Vagina (tissue), 2 donors: ENCODE data around the gene PPARD. TPM values are rescaled to one million over a fixed set of nuclear protein-coding genes. Genes with fewer than 3 reads are reported as not detected.

Experiments
- DNase-seq, 2 donors: peaks; one replicate each; pipeline ENCODE4 v3.0.0-alpha.2; 2017; ENCODE audit errors: extremely low spot score in 2 of 2
- H3K27ac ChIP-seq: fragments of 200-600 bp; sonication (generic); one replicate; pipeline ENCODE4 v1.5.1; 2019
- H3K27me3 ChIP-seq: fragments of 200-600 bp; sonication (generic); one replicate; pipeline ENCODE4 v1.5.1; 2019
- H3K36me3 ChIP-seq, 2 donors: fragments of 200-600 bp; sonication (generic); one replicate each; pipeline ENCODE4 v1.5.1; 2017 to 2019
- H3K4me1 ChIP-seq: fragments of 200-600 bp; sonication (generic); one replicate; pipeline ENCODE4 v1.5.1; 2019
- H3K4me3 ChIP-seq, 2 donors: fragments of 200-600 bp; sonication (generic); 1 replicate in 1 of 2; 2 replicates in 1 of 2; pipeline ENCODE4 v1.5.1; 2016 to 2019
- H3K9me3 ChIP-seq: fragments of 200-600 bp; sonication (generic); one replicate; pipeline ENCODE4 v1.5.1; 2019
- POLR2A ChIP-seq, 2 donors: fragments of 450-650 bp; IDR thresholded peaks; one replicate each; pipeline ENCODE4 v1.6.1; 2017; ENCODE audit warnings: antibody characterized with exemption in 2 of 2, mild to moderate bottlenecking in 2 of 2, moderate library complexity in 2 of 2
- POLR2AphosphoS5 ChIP-seq, 2 donors: sonication (generic); formaldehyde crosslinking; IDR thresholded peaks; one replicate each; pipeline ENCODE4 v1.9.0; 2017; ENCODE audit warnings: antibody characterized with exemption in 2 of 2, mild to moderate bottlenecking in 2 of 2, low read depth in 1 of 2; ENCODE audit not compliant: insufficient read depth in 1 of 2
- intact Hi-C: fragments of 100-400 bp; cut with DNase I; formaldehyde crosslinking; loops from one replicate; pipeline ENCODE4 v1.15.1; 2023
- total RNA-seq: library from RNA; depleted of rRNA; stranded (reverse); fragments of >200 nt; gene quantifications from one replicate; pipeline ENCODE4 v1.2.3, GENCODE V29; 2016
- TF ChIP-seq, protein P1 (sequence below), 3 experiments: fragments of 450-650 bp in 2 of 3; fragments of 200-600 bp in 1 of 3; sonication (generic) in 1 of 3; IDR thresholded peaks; one replicate each; pipeline ENCODE4 v1.5.1; 2017 to 2019; ENCODE audit warnings: antibody characterized with exemption in 3 of 3, mild to moderate bottlenecking in 2 of 3, moderate library complexity in 2 of 3

PPARD gene
- total RNA-seq, 1 donor from 2014 or later: 21.9 TPM

DNA sequence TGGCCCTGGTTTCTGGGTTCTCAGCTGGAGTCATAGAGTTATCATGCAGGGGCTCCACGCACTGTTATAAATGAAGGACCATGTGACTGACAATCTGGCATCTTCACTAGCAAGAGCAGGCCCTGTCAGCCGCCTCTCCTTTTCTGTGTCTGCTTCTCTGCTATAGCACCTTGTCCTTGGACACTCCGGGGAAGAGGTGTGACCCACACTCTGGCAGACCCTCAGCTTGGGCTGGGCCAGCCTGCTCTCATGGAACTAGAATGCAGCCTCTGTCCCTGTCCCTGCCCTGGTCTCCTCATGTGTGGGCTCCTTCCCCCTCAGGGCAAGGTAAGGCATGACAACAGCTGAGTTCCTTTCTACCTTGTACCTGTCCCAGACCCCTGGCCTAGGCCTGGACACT is 98.8 kb downstream of the PPARD start:
- intact Hi-C loops: no loop called here
- no peak overlapping the region for H3K4me3 ChIP-seq
- no peaks in the 10 kb centered on the region for H3K4me1 ChIP-seq
- H3K36me3 ChIP-seq: no peaks in the 10 kb centered on the region
- no peak overlapping the region for H3K27ac ChIP-seq
- no peaks in the 10 kb centered on the region for H3K9me3 ChIP-seq
- no peak for TF ChIP-seq POLR2AphosphoS5 (IDR thresholded peaks at IDR 0.05; ENCODE audit: insufficient read depth in 1 of 2, low read depth in 1 of 2)
- no peak for TF ChIP-seq POLR2A (IDR thresholded peaks at IDR 0.05)
- TF ChIP-seq, protein P1, sequence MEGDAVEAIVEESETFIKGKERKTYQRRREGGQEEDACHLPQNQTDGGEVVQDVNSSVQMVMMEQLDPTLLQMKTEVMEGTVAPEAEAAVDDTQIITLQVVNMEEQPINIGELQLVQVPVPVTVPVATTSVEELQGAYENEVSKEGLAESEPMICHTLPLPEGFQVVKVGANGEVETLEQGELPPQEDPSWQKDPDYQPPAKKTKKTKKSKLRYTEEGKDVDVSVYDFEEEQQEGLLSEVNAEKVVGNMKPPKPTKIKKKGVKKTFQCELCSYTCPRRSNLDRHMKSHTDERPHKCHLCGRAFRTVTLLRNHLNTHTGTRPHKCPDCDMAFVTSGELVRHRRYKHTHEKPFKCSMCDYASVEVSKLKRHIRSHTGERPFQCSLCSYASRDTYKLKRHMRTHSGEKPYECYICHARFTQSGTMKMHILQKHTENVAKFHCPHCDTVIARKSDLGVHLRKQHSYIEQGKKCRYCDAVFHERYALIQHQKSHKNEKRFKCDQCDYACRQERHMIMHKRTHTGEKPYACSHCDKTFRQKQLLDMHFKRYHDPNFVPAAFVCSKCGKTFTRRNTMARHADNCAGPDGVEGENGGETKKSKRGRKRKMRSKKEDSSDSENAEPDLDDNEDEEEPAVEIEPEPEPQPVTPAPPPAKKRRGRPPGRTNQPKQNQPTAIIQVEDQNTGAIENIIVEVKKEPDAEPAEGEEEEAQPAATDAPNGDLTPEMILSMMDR (IDR thresholded peaks at IDR 0.05): no peak
- no peak for DNase-seq
- no peaks in the 10 kb centered on the region for H3K27me3 ChIP-seq

DNA sequence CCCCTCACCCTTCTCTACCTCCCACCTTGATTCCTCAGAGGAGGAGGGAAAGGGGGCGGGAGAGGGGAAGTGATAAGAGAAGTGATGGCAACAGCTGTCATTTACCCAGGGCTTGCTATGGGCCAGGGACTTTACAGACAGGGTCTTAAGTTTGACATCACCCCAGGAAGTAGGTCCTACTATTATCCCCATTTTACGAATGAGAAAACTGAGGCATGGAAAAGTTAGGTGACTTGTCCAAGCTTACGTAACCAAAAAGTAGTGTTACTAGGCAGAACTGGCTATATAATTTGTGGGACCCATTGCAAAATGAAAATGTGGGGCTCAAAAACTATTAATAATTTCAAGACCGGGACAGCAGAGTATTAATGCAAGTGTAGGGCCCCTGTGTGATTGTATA is 99.3 kb downstream of the PPARD start:
- no peak for TF ChIP-seq POLR2A (IDR thresholded peaks at IDR 0.05)
- no peak for TF ChIP-seq POLR2AphosphoS5 (IDR thresholded peaks at IDR 0.05; ENCODE audit: insufficient read depth in 1 of 2, low read depth in 1 of 2)
- TF ChIP-seq, protein P1 (IDR thresholded peaks at IDR 0.05): no peak
- no peaks in the 10 kb centered on the region for H3K9me3 ChIP-seq
- H3K4me1 ChIP-seq: no peaks in the 10 kb centered on the region
- no peak overlapping the region for H3K27ac ChIP-seq
- intact Hi-C loops: no loop called here
- H3K4me3 ChIP-seq: no peak overlapping the region
- no peaks in the 10 kb centered on the region for H3K36me3 ChIP-seq
- H3K27me3 ChIP-seq: no peaks in the 10 kb centered on the region
- no peak for DNase-seq

DNA sequence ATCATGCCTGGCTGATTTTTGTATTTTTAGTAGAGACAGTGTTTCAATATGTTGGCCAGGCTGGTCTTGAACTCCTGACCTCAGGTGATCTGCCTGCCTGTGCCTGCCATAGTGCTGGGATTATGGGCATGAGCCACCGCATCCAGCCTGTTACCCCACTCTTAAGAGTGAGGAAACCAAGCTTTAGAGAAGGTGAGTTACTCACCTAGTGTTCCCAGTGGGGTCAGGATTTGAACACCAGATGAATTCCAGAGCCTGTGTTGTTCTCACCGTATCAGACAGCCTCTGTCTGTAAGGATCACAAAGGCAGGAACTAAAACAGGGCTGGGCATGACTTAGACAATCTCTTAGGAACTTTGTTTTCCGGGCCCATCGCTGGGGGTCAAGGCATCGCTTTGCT is 100.3 kb downstream of the PPARD start:
- no peak for DNase-seq
- intact Hi-C loops: no loop called here
- TF ChIP-seq POLR2AphosphoS5 (IDR thresholded peaks at IDR 0.05; ENCODE audit: insufficient read depth in 1 of 2, low read depth in 1 of 2) (no peak), POLR2A (IDR thresholded peaks at IDR 0.05) (no peak)
- TF ChIP-seq, protein P1 (IDR thresholded peaks at IDR 0.05): no peak
- H3K9me3 ChIP-seq: no peaks in the 10 kb centered on the region
- no peaks in the 10 kb centered on the region for H3K36me3 ChIP-seq
- no peaks in the 10 kb centered on the region for H3K4me1 ChIP-seq
- no peak overlapping the region for H3K4me3 ChIP-seq
- no peak overlapping the region for H3K27ac ChIP-seq
- no peaks in the 10 kb centered on the region for H3K27me3 ChIP-seq

DNA sequence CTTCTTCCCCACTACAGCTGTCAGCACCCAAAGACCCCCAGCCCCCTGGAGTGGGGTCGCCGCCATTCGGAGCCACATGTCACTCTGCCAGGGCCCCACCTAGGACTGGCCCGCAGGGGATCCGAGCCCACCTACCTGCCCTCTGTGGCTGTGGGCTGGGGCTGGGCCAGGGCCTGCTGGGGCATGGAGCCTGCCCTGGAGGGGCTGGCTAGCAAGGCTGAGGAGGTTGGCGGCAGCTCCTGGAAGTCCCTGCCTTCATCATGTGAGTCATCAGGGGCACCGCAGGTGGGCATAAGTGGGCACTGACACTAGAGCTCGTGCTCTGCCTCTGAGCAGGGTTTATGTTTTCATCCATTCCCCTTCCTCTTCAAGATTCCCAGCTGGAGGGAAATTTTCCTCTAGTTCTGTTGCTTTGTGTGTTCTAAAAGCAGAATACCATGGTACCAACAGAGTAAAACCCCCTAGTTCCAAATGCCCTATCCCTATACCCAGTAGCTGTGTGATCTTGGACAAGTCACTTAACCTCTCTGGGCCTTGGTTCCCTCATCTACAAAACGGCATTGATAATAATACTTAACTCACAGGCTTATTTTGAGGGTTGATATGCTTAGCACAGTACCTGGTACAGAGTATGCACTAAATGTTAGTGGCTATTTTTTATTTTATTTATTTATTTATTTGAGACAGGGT is 101.1 kb downstream of the PPARD start:
- Histone ChIP-seq H3K4me1 (no peaks in the 10 kb centered on the region), H3K4me3 (no peak overlapping the region), H3K27ac (no peak overlapping the region), H3K9me3 (no peaks in the 10 kb centered on the region), H3K27me3 (no peaks in the 10 kb centered on the region), H3K36me3 (no peaks in the 10 kb centered on the region)
- TF ChIP-seq POLR2A (IDR thresholded peaks at IDR 0.05) (no peak), POLR2AphosphoS5 (IDR thresholded peaks at IDR 0.05; ENCODE audit: insufficient read depth in 1 of 2, low read depth in 1 of 2) (no peak)
- TF ChIP-seq, protein P1 (IDR thresholded peaks at IDR 0.05): no peak
- DNase-seq: no peak
- intact Hi-C loops: no loop called here

DNA sequence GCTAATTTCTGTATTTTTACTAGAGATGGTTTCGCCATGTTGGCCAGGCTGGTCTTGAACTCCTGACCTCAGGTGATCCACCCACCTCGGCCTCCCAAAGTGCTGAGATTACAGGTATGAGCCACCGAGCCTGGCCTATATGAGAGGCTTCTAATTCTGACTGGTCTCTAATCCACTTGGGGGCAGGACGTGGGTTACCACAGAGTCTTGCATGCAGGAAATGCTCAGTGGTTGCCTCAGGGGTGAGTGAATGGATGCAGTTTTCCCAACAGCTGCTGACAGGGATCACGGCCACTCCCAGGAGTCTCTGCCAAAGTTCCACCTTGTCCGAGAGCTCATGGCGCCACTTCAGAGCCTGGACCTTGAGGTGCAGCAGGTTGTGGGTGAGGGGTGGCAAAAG is 103.3 kb downstream of the PPARD start:
- H3K27ac ChIP-seq: no peak overlapping the region
- H3K36me3 ChIP-seq: no peaks in the 10 kb centered on the region
- no peak for DNase-seq
- H3K9me3 ChIP-seq: no peaks in the 10 kb centered on the region
- no peaks in the 10 kb centered on the region for H3K4me1 ChIP-seq
- intact Hi-C loops: no loop called here
- no peaks in the 10 kb centered on the region for H3K27me3 ChIP-seq
- TF ChIP-seq POLR2AphosphoS5 (IDR thresholded peaks at IDR 0.05; ENCODE audit: insufficient read depth in 1 of 2, low read depth in 1 of 2) (no peak), POLR2A (IDR thresholded peaks at IDR 0.05) (no peak)
- TF ChIP-seq, protein P1 (IDR thresholded peaks at IDR 0.05): no peak
- no peak overlapping the region for H3K4me3 ChIP-seq
